Activated CD8-positive, alpha-beta memory T cell treated with anti-CD3 and anti-CD28 coated beads for 24 hours (primary cell): ENCODE data around the gene TXN.
"Not testable (repeated sequence)": the region's sequence is repeated elsewhere in the genome, so short reads cannot be mapped to it uniquely, and the experiment has no call there.

Experiments used
- DNase-seq: peaks from one replicate; pipeline ENCODE4 v3.0.0-alpha.2; 2020

Gene TXN

GRCh38 chr9:110207071-110207641, 49.2 kb downstream of the TXN start:
- DNase-seq = no peak

GRCh38 chr9:110206389-110206788, 49.9 kb downstream of the TXN start:
- no peak for DNase-seq

GRCh38 chr9:110205612-110206011, 50.7 kb downstream of the TXN start:
- DNase-seq = not testable (repeated sequence)

DNA sequence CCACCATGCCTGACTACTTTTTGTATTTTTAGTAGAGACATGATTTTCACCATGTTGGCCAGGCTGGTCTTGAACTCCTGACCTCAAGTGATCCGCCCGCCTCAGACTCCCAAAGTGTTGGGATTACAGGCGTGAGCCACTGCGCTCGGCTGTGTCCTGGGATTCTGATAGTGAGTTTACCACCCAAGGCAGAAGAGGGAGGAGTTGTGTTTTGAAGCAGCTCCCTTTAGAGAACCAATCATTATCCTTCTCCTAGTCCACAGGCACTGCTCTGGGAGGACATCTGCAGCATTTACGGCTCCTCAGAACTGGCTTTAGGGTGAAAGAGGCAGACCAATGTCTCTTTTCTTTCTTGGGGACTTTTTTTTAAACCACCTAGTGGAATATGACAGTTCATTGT, 54.1 kb downstream of the TXN start:
- DNase-seq = no peak

GRCh38 chr9:110199643-110200042, 56.7 kb downstream of the TXN start:
- no peak for DNase-seq

- no peak for DNase-seq
Measured at GRCh38 chr9:110198357-110198756, 58.0 kb downstream of the TXN start.

DNA sequence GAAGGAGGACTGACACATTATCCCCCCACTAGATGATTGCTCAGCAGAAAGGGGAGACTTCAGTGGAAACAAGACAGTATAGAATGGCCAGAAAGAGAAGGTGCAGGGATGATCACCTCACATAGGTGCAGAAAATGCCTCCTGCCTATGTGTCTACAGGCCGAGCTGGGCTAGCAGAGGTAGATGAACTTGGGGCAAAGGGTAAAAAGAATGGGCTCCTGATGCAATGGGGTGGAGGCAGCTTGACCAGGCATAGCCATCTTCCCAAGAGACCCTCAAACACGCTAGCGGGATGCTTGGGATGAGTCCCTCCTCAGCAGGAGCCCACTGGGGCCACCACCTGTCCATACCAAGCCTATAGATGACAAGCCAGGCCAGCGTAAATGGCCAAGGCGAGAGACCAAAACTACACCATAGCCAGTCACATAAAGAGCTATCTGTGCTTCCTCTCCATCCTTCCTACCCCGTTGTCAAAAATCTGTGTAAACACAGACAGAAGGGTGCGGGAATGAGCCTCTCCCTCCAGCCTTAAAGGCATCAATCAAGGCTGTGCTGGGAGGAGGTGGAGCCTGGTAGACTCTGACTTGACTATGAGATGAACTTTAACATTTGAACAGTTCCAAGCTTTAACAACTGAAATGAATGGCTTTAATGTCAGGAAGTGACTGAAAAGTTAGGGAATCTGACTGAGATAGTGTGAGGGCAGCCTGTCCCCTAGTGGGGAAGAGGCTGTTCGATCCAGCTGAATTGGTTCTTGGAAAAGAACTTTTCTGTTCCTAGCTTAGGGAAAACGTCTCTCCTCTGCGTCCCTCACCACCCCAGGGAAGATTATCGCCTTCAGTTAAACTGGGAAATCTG, 58.7 kb downstream of the TXN start:
- DNase-seq = no peak

DNA sequence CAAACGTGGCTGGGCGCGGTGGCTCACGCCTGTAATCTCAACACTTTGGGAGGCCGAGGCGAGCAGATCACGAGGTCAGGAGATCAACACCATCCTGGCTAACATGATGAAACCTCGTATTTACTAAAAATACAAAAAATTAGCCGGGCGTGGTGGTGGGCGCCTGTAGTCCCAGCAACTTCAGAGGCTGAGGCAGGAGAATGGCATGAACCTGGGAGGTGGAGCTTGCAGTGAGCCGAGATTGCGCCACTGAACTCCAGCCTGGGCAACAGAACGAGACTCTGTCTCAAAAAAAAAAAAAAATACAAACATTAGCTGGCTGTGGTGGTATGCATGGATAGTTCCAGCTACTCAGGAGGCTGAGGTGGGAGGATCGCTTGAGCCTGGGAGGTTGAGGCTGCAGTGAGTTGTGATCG, 60.2 kb downstream of the TXN start:
- not testable (repeated sequence) for DNase-seq
